SKM-1 treated with dmso at 0.1 percent for 144 hours (cell line): ENCODE data around the gene ACD.

Experiments
- DNase-seq: peaks from one replicate; lab custom pipeline; 2025; ENCODE audit not compliant: unreplicated experiment; lab: John Stamatoyannopoulos, UW

The ACD gene

DNA sequence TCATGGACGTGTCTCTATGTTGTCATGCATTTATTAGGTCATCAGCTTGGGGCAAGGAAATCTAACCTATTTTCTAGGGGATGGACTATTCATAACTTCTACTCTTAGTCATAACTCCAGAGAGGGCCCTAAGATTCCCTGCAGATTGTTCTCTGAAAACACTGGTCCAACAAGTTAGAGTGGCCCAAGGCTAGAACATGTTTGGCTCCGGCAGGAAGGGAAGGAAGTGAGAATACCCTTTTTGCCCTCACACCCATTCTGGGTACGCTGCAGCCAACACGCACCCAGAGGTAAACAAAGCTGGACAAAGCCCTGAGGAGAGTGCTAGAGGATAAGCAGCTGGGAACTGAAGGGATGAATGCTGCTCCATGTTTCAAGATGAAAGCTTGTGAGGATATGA, 16.5 kb upstream of the ACD start:
- no peak for DNase-seq

DNA sequence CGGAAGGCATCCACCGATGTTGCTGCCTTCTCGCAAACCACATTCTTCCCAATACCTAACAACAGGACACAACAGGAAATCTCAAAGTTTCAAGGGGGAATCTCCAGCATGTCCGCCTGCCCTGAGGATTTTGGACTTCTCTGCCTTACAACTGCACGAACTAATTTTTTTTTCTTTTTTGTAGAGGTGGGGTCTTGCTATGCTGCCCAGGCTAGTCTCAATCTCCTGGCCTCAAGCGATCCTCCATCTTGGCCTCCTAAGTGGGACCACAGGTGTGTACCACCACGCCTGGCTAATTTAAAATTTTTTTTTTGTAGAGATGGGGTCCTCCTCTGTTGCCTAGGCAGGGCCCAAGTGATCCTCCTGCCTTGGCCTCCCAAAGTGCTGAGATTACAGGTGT, 15.9 kb upstream of the ACD start:
- no peak for DNase-seq

DNA sequence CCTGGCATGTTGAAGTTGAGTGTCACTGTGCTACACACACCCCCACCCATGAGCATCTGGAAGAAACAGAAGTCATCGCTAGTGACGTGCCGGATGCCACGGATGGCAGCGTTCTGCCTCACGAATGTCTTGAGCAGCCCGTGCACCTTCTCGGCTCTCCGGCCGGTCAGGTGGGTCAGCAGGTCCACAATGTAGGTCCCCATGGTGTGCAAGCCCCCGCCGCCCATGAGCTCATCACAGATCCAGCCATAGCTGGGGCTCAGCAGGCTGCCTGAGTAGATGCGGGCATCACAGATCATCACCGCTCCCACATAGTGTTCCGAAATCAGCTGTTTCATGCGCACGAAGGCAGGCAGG, 15.5 kb upstream of the ACD start:
- no peak for DNase-seq

DNA sequence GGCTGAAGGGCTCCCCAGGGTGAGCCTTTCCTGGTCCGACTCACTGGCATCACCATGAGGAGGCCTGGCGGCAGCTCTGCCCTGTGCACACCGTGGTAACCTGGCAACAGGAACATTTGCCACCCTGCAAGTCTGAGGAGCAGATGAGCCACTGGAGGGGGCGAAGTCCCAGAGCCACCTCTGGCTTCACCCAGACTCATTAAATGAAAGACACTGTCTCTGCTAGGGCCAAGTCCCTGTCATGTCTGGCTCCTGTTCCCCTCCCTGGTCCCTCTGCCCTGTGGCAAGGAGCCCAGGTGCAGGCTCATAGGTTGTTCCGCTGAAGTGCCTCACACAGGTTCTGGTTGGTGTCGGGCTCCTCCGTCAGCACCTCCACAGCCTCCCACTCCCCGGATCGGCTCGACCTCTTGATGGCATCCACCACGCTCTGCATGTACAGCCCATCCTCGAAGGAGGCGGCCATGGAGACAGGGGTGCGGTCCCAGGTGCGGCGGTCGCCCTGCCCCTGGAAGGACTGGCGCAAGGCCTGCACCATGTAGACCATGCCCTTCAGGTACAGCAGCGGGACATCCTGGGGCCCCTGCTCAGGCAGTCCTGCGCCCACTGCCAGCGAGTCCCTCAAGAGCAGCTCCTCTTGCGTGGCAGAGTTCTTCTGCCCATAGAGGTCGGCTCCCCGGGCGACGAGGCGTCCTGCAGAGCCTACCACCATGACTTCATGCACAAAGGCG, 15.0 kb upstream of the ACD start:
- DNase-seq, result no peak

DNA sequence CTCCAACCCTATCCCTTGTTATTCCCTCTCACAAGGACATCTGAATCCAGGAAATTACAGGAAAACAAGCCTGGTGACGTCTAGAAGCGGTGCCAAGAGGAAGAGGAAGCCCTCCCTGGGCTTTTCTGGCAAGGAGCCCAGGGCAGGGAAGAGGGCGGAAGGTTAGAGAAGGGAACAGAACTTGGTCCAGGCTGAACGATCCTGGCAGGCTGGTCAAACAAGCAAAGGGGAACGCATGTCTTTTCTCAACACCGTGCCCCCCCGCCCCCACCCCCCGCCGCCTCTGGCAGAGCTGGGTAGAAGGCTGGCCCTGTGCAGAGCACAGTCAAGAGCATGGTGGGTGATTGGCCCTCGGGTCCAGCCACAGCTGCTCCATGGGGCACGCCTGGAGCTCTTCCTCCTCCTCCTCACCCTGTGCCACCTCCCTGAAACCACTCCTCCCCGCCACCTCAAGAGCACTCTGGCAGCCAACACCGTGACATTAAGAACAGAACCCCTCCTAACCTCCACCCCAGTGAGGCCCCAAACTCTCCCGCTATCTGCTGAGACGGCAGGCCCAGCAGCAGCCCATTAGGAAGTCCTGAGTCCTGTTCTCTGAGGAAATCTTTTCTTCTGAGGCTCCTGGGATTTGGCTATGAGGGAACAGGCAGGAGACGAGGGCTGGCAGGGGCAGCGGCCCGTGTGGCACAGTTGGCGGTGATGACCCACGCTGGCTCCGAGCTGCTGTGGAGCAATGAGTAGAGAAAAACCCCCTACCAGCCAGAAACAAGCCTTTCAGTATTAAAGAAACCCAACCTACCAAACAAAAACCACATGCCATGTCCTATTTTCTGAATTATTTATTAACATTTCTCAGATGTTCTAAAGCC, 13.9 kb upstream of the ACD start:
- peak; percentile 17 for DNase-seq

DNA sequence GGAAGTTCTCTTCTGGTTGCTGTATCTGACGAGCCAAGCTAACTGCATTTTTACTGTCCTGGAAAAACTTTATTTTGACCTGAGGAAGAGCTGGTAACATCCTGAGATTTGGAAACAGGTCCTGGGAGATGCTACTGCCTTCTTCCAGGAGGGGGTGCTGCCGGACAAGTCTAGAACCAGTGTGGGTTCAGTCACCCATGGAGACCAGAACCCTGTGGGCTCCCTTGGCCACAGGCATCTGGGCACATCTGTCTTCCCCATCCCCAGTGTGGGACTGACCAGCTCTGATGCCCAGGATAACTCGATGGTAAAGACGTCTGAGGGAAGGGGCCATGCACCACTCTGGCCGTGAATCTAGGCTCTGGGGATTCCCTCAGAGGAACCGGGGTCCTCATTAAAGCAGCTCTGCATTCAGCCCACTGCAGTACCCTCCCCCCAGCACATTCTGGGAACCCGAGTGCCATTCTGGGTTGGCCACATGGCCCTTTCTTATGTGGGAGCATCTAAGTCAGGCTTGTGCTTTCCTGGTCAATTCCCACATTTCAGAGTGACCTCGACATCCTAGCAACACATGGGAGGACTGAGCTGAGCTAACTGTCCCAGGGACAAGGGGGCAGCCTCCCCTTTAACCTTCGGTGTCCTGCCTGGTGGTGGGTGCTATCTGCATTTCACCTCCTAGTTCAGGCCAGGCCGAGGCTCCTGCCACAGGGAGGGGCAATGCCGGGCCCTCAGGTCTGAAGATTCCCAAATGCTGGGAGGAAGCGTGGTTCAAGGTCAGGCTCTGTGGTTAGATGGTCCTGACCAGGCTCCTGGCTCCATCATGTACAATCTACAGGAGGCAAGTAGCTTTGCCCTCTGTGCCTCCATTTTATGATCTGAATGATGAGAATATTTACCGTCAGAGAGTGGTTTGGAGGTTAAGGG, 12.9 kb upstream of the ACD start:
- DNase-seq, result peak; percentile 46

DNA sequence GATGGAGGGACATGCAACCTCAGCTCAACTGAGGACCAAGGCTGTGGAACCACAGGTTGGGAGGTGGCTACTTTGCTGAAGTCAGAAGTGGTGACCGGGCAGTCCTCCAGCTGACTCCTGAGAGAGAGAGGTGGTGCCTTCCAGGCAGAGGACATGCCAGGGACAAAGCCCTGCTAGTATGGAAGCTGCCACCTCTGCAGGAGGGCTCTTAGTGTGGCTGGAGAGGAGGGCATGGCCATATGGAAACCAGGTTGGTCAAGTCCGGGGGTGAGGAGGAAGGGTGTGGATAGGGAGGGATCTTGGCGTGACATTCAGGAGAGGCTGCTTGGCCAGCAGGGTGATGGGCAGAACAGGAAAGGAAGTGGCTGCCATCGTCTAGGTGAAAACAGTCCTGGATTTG, 12.2 kb upstream of the ACD start:
- no peak for DNase-seq

DNA sequence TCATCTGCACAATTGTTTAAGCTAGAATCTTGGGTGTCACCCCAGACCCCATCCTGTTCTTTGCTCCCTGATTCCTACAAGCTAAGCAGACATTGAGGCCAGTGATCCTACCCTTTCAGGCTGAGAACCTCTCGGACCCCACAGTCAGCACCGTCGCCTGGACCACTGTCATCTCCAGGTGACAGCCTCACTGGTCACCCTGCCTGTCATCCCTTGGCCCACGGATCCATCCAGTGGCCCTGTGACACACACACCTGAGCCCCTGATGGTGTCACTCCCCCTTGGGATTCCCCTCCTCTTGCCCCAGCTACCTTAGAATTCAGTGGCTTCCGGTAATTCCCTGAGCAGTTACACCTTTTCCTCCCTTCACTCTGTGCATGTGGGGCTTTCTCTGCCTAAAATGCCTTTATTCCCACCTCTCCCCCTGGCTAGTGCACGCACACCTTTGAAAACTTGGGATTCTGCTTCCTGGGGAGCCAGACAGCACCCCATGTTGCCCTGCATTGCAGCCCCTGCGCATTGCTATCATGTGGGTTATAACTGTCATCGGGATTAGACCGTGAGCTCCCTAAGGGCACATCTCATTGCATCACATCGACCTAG, 9.5 kb upstream of the ACD start:
- no peak for DNase-seq

DNA sequence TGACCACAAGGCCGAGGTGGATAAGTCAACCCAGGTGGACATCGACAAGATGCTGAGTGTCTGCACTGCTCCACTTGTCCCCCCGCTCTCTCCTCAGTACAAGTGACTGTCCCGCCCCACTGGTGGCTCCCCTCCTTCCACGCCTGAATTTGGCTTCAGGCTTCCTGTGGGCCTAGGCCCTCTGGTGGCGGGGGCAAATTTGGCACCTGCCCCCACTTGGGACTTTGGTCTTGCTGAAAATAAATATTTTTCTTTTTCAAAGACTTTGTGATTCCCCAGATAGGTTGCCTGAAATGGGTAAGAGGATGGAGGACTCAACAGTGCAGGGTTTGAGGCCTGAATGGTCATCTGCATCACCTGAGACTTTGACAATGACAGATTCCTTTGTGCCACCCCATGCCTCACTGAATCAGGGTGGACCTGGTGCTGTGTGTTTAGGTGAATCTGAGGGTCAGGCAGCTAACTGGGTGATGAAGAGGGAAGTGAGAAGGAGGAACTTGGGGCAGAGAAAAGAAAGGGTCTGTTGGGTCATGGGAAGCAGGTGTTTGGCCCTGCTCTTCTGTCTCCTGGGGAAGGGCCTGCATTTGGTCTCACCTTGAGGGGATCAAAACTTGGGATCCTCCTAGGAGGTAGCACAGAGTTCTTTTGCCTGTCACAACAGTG, 8.6 kb upstream of the ACD start:
- DNase-seq, result peak; percentile 24

DNA sequence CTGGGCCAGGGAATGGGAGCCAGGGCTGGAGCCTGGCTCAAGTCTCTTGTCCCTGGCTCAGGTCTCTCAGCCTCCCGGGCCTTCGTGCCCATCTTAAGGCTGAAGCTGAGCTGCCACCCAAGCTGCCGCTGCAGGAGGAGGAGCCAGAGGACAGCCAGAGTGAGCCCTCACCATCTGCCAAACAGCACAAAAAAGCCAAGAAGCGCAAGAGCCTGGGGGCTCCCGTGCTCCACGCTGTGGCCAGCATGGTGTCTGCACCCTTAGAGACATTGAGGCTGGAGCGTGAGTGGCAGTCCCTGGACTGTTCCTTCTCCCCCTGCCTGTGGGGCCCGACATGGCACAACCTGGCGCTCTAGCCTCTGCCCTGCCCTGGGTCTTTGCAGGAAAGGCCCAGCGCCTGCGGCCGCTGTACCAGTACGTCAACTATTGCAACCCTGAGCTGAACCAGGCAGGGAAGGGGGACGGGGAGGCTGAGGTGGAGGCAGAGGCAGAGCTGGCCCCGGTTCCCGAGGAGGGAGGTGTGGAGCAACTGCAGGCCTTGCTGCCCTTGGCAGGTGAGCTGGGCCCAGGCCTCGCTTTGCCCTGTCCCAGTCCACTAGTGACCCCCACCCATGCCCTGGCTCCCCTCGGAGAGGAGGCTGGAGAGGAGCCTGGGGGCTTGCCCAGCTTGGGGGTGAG, 7.9 kb upstream of the ACD start:
- DNase-seq, result peak; percentile 95

DNA sequence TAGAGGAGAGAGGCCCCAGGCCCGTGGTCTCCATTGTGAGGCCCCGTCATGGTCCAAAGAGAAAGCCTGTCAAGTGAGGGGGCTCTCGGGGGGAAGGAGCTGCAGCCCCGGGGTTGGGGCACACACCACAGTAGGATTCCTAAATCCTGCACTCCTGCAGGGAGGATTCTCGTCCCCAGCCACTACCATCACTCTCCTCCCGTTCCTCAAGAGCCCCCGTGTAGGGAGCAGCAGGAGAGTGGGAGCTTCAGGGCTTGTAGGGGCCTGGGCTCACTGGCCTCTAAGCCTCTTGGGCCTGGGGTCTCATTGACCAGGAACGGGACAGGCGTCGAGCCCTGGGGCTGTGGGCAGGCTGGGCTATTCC, 7.4 kb upstream of the ACD start:
- no peak for DNase-seq

DNA sequence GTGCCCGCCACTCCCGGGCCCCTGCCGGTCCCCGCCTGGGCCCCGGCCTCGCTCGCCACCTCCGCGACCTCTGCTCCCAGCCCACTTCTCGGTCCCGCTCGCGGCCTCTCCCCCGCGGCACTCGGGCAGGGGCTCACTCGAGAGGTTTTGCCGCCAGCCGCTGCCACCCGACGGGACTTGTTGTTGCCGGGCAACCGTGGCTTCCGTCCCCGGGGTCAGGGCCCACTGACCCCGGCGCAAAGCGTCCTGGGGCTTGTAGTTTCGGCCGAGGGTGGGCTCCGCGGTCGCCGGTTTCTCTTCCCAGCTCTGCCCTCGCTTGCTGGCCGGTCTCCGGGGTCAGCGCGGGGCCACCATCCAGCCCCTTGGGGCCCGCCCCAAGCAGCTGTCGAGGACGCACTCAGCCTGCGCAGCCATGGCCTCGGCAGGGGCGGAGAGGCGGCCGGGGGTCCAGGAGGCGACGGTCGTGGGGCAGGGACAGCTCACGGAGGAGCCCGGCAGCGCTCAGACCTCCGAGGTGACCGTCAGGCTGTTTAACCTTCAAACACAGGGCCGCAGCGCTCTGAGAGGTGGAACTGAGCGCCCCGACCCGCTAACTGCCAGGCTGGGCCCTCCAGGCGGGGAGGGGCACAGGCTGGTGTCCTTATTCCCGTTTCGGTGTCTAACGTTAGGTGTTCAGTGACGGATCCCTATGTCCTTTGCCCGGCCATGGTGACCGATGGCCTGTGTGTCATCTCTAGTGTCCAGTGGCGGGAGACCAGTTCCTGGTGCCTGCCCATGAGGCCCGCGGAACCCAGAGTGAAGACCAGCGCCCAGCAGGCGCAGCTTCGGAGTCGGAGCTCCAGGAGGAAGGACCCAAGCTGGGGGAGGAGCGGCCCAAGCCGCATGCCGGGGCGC, 6.7 kb upstream of the ACD start, which contains the start of the genes C16orf86 and ENKD1:
C16orf86 (plus strand) TSS at position 256 of the 894 bp plus-strand sequence; CDS start at position 413, 157 bp downstream.
ENKD1 (minus strand) TSS at position 192 of the 894 bp plus-strand sequence. CDS start 308 bp downstream, outside the sequence.
- DNase-seq, result peak; percentile 80

DNA sequence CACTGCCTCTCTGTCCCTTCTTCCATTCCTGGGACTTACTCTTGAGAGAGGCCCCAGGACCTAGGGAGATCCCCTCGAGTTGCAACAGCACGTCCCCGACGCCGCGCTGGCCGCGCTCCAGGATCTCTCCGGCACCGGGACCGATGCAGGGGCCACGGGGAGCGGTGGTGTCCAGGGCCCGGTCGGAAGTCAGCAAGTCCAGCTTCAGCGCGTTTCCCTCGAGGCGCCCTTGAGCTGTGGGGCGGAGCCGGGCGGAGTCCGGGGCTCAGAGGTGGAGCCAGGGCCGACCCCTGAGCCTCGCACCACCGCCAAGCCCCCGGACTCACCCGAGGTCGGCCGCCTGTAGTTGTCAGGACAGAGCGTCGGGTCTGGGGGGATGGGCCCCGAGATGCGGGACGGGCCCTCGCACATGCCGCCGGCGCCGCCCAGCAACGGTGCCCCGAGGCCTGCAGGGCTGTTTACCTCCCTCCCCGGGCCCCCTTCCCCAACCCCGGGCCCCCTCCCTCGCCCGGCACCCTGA, 6.0 kb upstream of the ACD start:
- no peak for DNase-seq

DNA sequence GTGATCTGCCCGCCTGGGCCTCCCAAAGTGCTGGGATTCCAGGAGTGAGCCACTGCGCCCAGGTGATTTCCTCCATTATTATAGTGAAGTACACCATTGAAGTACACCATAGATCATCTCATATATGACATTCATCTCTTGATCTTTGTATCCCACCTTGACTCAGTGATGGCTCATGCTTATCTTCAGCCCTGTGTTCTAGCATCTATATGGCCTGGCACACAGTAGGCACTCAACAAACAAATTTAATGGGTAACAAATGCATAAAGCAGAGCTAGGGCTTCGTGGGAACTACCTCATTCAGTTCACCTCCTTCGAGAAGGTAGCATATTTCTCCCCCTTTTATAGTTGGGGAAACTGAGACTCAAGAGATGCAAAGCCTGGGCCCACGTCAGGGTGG, 5.5 kb upstream of the ACD start:
- no peak for DNase-seq

DNA sequence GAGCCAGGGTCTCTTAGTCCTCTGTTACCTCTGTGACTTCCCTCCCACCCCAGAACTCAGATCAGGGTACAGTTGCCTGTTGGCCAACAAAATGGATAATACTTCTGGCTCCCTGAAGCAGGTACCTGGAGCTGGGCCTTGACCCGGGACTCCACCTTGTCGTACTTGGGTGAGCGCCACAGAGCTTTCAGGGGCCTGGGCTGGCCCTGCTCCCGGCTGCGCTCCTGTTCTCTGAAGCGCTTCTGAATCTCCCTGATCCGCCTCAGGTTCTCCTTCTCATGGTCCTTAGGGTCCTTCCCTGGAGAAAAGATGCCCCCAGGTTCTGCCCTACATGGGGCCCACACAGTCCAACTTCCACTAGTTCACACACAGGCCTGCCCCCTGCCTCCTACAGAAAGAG, 4.8 kb upstream of the ACD start:
- DNase-seq, result no peak

DNA sequence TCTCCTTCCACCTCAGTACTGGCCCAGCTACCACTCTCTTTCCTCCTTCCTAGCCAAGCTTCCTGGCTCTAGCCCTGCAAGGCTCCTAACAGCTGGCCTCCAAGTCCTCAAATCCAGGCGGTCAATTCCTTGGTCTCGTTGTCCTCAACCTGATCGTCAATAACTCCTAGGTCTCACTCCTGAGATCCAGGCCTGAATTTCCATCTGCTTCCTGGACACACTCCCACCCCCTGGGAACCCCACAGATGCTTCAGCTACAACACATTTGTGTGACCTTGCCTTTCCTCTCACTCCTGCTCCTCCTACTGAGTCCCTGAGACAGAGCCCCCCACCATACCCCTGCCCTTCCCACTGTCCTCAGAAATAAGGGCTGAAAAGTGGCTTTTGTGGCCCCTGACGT, 4.2 kb upstream of the ACD start:
- no peak for DNase-seq

DNA sequence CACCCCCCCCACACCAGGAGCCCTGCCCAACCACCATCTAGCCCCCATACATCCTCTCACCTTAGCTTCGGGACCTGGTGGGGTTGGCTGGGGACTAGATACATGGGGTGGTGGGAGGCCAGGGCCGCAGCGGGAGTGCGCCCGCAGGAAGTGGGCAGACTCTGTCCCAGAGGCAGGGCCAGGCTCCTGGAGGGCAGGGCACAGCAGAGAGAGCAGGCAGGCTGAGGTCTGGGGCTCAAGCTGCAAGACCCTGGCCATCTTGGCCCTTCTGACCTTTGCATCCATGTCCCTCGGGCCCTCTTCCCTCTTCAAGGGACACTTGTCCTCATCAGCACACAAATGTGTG, 3.8 kb upstream of the ACD start:
- DNase-seq, result no peak

DNA sequence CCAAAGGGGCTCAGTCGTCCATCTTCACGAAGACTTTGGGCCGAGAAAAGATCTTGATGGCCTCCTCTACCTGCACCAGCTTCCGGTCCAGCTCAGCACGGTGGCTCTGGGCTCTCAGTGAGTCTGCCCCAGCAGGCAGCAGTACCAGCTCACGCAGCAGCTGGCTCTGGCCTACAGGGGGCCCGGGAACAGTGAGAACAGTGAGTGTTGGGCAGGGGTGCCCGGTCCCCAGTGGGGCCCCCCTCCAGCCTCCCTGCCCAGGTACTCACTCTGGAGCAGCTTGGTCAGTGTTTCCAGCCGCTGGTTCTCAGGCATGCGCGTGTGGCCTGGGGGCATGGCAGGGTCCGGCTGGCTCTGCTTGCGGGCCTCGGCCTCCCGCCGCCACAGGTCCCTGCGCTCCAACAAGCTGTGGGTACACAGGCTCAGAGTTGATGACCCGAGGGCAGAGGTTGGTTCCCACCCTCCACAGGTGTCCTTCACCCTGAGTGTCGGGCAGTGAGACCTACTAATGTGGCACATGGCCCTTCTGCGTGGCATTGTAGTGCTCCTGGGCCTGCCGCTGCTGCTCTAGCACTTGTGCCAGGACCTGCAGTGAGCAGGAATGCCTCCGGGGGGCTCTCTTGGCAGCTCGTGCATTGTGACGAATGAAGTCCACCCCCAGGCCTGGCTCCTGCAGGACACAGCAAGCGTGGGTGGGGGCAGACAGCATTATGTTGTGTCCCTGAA, 3.3 kb upstream of the ACD start:
- peak; percentile 26 for DNase-seq
